Stimulated activated CD4-positive, alpha-beta T cell treated with anti-CD3 and anti-CD28 coated beads, TNF-alpha, amount 100 ng/mL, for 1 hour (primary cell): ENCODE results near the gene LATS2.
"Not testable (repeated sequence)": the region's sequence is repeated elsewhere in the genome, so short reads cannot be mapped to it uniquely, and the experiment has no call there.

ENCODE experiments used
- DNase-seq, 3 donors: peaks; one replicate each; pipeline ENCODE4 v3.0.0-alpha.2; 2020; ENCODE audit warnings: low read depth in 3 of 3, low spot score in 1 of 3

LATS2 gene

GRCh38 chr13:21075379-21076249 lies 14.2 kb upstream of the LATS2 start:
- no peak for DNase-seq

GRCh38 chr13:21075011-21075378 lies 13.6 kb upstream of the LATS2 start:
- no peak for DNase-seq

DNA sequence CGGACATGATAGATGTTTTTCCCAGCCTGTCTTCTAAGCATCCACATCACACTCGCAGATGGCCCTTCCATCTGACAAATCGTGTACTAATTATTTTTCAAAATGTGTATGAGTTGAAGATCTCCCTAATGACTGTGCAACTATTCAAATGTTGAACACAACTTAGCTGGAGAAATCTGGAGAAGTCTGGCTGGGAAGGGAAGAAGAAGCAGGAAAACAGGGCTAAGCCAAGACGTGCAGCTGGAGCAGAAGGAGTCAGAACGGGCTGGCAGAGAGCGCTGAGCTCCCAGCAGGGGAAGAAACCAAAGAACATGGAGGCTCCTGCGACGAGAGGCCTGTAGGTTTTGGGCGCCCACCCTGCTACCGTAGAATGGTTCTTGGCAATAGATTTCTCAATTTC lies 13.2 kb upstream of the LATS2 start:
- no peak for DNase-seq

DNA sequence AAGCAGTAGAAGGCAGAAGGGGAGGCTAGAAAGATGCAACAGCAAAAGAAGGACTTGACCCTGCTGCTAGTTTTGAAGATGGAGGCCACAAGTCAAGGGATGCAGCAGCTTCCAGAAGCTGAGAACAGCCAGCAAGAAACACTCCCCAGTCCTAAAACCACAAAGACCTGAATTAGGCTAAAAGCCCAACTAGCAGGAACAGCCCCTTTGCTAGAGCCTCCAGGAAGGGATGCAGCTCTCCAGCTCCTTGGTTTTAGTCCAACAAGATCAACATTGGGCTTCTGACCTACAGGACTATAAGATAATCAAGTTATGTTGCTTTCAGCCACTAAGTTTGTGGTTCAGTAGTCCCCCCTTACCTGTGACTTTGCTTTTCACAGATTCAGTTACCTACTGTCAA lies 10.5 kb upstream of the LATS2 start:
- no peak for DNase-seq

GRCh38 chr13:21071015-21071414 lies 9.6 kb upstream of the LATS2 start:
- no peak for DNase-seq

GRCh38 chr13:21069561-21070004 lies 8.2 kb upstream of the LATS2 start:
- DNase-seq: no peak

GRCh38 chr13:21067848-21068247 lies 6.5 kb upstream of the LATS2 start:
- DNase-seq: no peak

- no peak for DNase-seq
Observed at GRCh38 chr13:21066946-21067345, 5.6 kb upstream of the LATS2 start.

- DNase-seq: no peak
Observed at GRCh38 chr13:21065686-21066085, 4.3 kb upstream of the LATS2 start.

DNA sequence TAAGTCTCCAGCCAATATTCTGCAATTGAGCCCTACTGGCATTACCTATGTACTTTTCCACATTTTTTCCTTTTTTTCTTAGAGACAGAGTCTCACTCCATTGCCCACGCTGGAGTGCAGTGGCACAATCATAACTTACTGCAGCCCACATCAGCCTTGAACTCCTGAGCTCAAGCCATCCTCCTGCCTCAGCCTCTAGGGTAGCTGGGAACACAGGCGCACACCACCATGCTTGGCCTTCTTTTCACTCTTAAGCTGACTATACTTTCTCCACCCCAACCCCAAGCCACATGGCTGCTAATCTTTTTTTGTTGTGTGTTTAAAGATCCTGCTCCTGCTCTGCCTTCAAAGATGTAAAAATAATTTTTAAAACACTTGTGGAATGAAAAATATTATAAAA lies 1.6 kb upstream of the LATS2 start:
- no peak for DNase-seq

DNA sequence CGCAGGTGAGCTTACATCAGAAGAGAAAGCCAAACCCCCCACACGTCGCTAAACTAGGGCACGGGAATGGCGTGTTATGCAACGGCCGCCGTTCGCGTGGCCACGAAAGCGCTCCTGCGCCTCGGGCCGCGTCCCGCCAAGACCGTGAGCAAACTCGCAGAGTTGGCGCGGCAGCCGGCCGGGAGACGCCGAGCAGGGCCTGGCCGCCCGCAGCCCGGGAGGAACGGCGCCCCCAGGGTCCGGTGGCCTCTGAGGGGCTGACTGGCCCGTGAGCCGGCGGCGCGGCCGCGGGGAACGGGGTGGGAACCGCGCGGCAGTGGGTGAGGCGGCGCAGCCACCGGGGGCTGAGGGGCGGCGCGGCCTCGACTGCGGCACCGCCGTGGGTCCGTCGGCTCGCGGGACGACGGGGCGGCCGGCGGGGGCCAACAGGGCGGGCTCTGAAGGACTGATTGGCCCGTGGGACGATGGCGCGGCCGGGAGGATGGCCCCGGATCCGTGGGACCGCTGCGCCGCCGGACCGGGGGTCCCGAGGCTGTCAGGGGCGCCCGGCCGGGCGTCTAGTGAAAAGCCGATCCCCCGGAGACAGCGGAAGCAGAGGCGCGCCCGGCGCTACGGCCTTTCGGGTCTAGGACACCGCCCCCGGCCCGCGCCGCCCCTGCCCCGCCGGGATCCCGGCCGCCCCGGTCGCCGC lies 903 bp downstream of the LATS2 start:
- no peak for DNase-seq

GRCh38 chr13:21059641-21060337 lies 1.6 kb downstream of the LATS2 start:
- DNase-seq: no peak

DNA sequence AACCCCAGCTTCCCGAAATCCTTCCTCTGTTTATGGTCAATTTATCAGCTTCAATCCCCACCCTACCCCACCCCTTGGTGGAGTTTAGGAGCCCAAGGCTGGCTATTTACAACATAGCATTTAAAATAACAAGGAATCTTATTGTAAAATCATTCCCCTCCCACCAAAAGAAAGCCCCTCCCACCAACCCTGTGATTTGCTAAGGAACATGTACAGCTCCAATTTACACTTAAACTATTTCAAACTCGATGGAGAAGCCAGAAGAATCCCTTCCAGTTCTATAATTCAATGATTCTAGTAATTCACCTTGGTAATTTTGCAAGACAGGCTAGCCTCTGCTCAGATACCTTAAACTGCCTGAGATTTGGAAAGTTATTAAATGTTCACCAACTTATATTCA lies 3.0 kb downstream of the LATS2 start:
- DNase-seq: no peak

DNA sequence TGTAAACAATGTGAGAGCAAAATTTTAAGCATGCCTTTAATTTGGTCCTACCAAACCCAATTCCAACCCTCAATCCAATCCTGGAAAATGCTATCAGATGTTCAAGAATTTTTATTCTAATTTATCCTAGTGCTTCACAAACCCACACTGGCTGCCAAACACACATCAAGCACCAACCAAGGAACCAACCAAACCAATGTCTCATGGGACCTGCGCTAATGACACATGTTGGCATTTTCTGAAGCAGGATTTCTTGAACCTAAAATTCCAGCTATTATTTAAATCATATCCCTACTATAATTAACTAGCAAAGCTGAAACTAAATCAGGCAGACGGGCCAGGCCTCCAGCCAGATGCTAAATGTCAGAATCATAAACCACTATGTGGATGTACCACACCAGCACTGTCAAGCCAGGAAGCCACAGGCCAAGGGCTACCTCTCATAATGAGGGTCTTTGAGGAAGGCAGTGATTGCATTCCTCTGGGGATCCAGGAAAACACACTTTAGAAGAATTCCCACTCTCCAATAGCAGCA lies 5.8 kb downstream of the LATS2 start:
- no peak for DNase-seq

DNA sequence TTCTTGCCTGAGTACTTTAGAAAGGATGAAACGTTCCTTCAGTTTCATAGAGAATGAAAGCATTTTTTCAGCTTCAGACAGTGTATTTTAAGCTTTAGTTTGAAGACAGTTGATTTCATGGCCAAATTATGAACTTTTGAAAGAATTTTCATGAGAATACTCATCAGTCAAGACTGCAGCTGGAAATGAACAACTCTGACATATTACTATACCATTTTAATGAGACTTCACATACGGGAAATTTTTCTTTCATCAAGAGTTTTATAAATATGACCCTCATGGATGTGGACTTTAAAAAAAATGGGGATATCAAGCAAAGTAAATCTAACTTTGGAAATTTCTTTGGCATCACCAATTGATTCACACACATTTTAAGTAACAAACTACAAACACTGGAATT lies 6.4 kb downstream of the LATS2 start:
- no peak for DNase-seq

DNA sequence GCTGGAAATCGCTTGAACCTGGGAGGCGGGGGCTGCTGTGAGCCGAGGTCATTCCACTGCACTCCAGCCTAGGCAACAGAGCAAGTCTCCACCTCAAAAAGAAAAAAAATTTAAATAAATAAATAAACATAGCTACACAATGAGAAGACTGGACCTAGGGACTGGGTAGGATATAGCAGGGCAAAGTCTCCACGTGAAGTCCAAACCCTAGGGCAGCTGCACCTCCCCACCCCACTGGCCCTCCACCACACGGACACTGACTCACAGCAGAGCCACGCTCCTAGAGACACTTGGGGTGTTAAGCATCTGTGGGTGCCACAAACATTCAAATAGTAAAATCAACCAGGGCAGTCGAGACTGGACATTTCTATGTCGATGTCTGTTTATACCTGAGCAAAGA lies 7.1 kb downstream of the LATS2 start:
- DNase-seq: no peak

GRCh38 chr13:21053231-21053630 lies 8.2 kb downstream of the LATS2 start:
- no peak for DNase-seq

DNA sequence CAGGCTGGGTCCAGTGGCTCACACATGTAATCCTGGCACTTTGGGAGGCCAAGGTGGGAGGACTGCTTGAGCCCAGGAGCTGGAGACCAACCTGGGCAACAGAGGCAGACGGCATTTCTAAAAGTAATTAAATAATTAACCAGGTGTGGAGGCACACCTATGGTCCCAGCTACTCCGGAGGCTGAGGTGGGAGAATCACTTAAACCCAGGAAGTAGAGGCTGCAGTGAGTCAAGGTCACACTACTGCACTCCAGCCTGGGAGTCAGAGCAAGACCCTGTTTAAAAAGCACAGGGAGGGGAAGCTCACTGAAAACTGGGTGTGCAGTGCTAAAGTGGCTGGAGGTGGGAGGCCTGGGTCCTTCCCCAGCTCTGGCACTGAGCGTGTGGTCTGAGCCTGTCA lies 9.7 kb downstream of the LATS2 start:
- DNase-seq: no peak

GRCh38 chr13:21050288-21051197 lies 10.8 kb downstream of the LATS2 start:
- no peak for DNase-seq

DNA sequence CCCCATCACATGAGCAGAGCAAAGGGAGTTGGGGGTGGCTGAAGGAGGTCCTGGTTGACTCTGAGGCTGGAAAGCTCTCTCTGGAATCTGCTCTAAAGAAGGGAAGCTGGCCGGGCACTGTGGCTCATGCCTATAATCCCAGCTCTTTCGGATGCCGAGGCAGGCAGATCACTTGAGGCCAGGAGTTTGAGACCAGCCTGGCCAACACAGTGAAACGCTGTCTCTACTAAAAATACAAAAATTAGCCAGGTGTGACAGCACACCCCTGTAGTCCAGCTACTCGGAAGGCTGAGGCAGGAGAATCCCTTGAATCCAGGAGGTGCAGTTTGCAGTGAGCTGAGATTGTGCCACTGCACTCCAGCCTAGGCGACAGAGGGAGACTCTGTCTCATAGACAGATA lies 11.7 kb downstream of the LATS2 start:
- not testable (repeated sequence) for DNase-seq
